Immature natural killer cell (primary cell): ENCODE data around the gene RPUSD4. TPM values are rescaled to one million over a fixed set of nuclear protein-coding genes. Genes with fewer than 3 reads are reported as not detected.
A peak's percentile ranks its signal among the peaks of the same experiment; 100 is the strongest.
"Not testable (repeated sequence)": the region's sequence is repeated elsewhere in the genome, so short reads cannot be mapped to it uniquely, and the experiment has no call there.

Source experiments
- DNase-seq, 3 donors: peaks; one replicate each; pipeline ENCODE4 v3.0.0; 2022; ENCODE audit warnings: mixed read lengths in 1 of 3
- H3K27ac Mint-ChIP-seq, 6 donors: one replicate each; pipeline ENCODE4 v1.8.0; 2020; ENCODE audit warnings: mixed read lengths in 6 of 6, mild to moderate bottlenecking in 5 of 6, inconsistent platforms in 4 of 6, moderate library complexity in 3 of 6
- H3K27me3 Mint-ChIP-seq, 3 donors: one replicate each; pipeline ENCODE4 v1.8.0; 2020 to 2021; ENCODE audit warnings: low read depth in 3 of 3, mild to moderate bottlenecking in 3 of 3, mixed read lengths in 3 of 3, moderate library complexity in 3 of 3, inconsistent platforms in 1 of 3
- H3K36me3 Mint-ChIP-seq, 3 donors: one replicate each; pipeline ENCODE4 v1.8.0; 2020; ENCODE audit warnings: mixed read lengths in 3 of 3, inconsistent platforms in 2 of 3, mild to moderate bottlenecking in 2 of 3
- H3K4me1 Mint-ChIP-seq, 2 donors: one replicate each; pipeline ENCODE4 v1.8.0; 2020; ENCODE audit warnings: inconsistent platforms in 2 of 2, mild to moderate bottlenecking in 2 of 2, mixed read lengths in 2 of 2, moderate library complexity in 1 of 2
- H3K4me3 Mint-ChIP-seq, 5 donors: one replicate each; pipeline ENCODE4 v1.8.0; 2020; ENCODE audit warnings: mild to moderate bottlenecking in 5 of 5, mixed read lengths in 5 of 5, inconsistent platforms in 3 of 5, moderate library complexity in 3 of 5
- H3K9me3 Mint-ChIP-seq, 6 donors: one replicate each; pipeline ENCODE4 v1.8.0; 2020; ENCODE audit warnings: mild to moderate bottlenecking in 6 of 6, mixed read lengths in 6 of 6, inconsistent platforms in 4 of 6, moderate library complexity in 3 of 6
- polyA plus RNA-seq, 3 donors: library from polyadenylated mRNA; unstranded; fragments of 300-500 nt; fragmentation: Illumina TruSeq; gene quantifications; one replicate each; pipeline ENCODE4 v1.2.3, GENCODE V29; 2021

RPUSD4 gene
- polyA plus RNA-seq, result 10 to 100 TPM in 2 of 3 donors, 1 to 10 TPM in 1; 4.5 to 15.0 (median 10.5) TPM

DNA sequence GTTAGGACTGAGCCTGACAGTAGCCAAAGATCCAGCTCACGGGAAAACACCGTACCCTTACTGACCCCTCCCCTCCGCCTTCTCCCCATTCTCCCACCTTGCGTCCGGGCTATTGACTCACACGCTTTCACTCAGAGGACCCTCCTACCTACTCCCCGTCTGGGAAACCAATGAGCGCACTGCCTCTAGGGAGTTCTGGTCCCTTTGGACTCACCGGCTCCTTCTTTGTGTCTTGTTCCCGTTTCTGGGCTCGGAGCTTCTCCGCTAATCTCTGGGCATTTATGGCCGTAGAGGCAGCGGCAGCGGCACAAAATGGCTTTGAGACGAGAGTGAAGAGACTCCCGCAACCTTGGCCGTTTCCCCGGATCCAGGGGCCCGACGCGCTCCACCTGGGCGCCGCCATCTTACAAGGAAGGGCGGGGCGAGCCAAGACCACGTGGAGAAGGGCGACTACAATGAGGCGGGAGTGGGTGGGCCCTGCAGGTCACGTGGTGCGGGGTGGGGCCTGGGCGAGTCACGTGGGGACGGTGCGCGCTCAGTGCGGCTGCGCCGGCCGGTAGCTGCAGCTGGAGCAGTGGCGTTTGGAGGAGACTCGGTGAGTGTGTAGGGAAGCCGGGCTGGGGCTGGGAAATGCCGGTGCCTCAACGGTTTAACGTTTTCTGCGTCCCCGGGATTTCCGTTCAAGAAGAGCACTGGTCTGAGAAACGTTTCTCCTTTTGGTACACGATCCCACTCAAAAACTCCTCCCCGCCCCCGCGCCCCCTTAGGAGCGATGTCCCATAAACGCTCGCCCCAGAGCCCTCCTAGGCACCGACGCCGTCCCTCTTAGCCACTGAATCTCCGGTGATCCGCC is at the start of gene RPUSD4, which contains the start of gene FAM118B:
TSS of gene RPUSD4 (minus strand) at position 415 of the 853 bp plus-strand sequence. CDS start at position 403, 12 bp downstream.
TSS of gene FAM118B (plus strand) at position 547 of the 853 bp plus-strand sequence. CDS start 23,220 bp downstream, outside the sequence.
- peak; percentile 97 to 99 (median 98) for DNase-seq
- Mint-ChIP-seq H3K27me3 (peaks cover 2 to 4% (median 2%) of the 10 kb centered on the region in 3 donors), H3K4me3 (peak within 1 kb of the TSS; percentile 97 to 99 (median 98)), H3K27ac (peak within 1 kb of the TSS; percentile 83 to 97 (median 94)), H3K4me1 (peaks cover 29 to 34% of the 10 kb centered on the region in 2 donors), H3K36me3 (peaks cover 3 to 15% (median 8%) of the 10 kb centered on the region in 3 donors), H3K9me3 (no peaks in the 10 kb centered on the region)

- H3K4me1 Mint-ChIP-seq, result no peaks in the 10 kb centered on the region
- no peak for DNase-seq
- no peak overlapping the region for H3K4me3 Mint-ChIP-seq
- peaks cover 8 to 9% (median 9%) of the 10 kb centered on the region in 3 donors for H3K36me3 Mint-ChIP-seq
- H3K9me3 Mint-ChIP-seq, result no peaks in the 10 kb centered on the region
- H3K27ac Mint-ChIP-seq, result peak overlapping the region in 1 of 6 donors; percentile 30
- no peaks in the 10 kb centered on the region for H3K27me3 Mint-ChIP-seq
Measured at GRCh38 chr11:126257764-126258163, 46.3 kb upstream of the RPUSD4 start.

- H3K9me3 Mint-ChIP-seq, result no peaks in the 10 kb centered on the region
- no peaks in the 10 kb centered on the region for H3K27me3 Mint-ChIP-seq
- H3K27ac Mint-ChIP-seq, result peak overlapping the region in 3 of 6 donors; percentile 0 to 46 (median 30)
- peaks cover 5 to 8% (median 6%) of the 10 kb centered on the region in 3 donors for H3K36me3 Mint-ChIP-seq
- no peak overlapping the region for H3K4me3 Mint-ChIP-seq
- DNase-seq, result no peak
- no peaks in the 10 kb centered on the region for H3K4me1 Mint-ChIP-seq
Measured at GRCh38 chr11:126257144-126257543, 45.7 kb upstream of the RPUSD4 start.

GRCh38 chr11:126256216-126256615 is 44.8 kb upstream of the RPUSD4 start:
- Mint-ChIP-seq H3K27me3 (no peaks in the 10 kb centered on the region), H3K36me3 (peaks cover 5 to 9% (median 6%) of the 10 kb centered on the region in 3 donors), H3K27ac (no peak overlapping the region), H3K4me1 (no peaks in the 10 kb centered on the region), H3K4me3 (no peak overlapping the region), H3K9me3 (no peaks in the 10 kb centered on the region)
- no peak for DNase-seq

DNA sequence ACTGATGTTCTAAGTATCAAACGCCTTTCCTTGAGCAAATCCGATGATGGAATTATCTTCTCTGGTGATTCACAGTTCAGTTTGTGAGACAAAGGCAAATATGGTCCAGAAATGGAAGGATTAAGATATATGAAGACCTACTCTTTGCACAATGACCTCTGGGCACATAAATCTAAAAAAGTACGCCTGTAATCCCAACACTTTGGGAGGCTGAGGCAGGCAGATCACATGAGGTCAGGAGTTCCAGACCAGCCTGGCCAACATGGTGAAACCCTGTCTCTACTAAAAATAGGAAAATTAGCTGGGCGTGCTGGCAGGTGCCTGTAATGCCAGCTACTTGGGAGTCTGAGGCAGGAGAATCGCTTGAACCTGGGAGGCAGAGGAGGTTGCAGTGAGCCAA is 44.1 kb upstream of the RPUSD4 start:
- H3K27me3 Mint-ChIP-seq, H3K4me3 Mint-ChIP-seq, DNase-seq, H3K9me3 Mint-ChIP-seq, H3K4me1 Mint-ChIP-seq: not testable (repeated sequence)
- Mint-ChIP-seq H3K36me3 (peaks cover 5 to 12% (median 6%) of the 10 kb centered on the region in 3 donors), H3K27ac (peak overlapping the region in 1 of 6 donors; percentile 49)

DNA sequence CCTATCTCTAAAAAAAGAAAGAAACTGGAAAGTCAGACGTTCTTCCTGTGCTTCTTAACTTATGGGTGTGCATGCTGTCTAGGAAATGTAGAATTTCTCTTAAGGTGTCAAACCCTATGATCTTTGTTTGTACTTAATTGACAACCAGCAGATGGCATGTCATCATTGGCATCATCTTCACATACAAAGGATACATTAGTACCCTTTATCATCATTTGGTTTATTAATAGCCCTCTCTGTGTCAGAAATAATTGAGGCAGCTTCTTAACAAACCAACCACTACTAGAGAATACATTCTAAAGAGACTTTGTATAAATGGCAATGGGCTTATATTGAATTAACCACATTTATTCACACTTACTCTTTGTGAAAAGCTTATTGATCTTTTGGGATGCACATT is 43.4 kb upstream of the RPUSD4 start:
- peak overlapping the region in 2 of 6 donors; percentile 19 to 21 for H3K27ac Mint-ChIP-seq
- no peak for DNase-seq
- no peaks in the 10 kb centered on the region for H3K27me3 Mint-ChIP-seq

DNA sequence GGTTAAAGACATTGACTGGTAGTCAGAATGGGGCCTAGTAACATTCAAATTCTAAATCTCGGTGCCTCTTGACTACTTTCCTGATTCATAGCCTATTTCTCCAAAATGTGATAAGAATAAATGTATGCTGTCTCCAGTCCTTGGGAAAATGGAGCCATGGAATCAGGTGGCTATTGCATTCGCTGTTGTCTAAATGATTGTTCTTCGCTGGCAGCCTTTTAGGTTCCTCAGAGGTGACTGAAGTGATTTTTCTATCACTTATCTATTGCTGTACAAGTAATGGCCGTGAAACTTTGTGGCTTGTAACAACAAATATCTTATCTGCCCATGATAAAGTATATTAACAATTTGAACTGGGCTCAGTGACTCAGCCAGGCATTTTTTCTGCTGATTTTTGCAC is 41.8 kb upstream of the RPUSD4 start:
- Mint-ChIP-seq H3K9me3 (no peaks in the 10 kb centered on the region), H3K27ac (no peak overlapping the region), H3K27me3 (no peaks in the 10 kb centered on the region), H3K4me1 (no peaks in the 10 kb centered on the region), H3K4me3 (no peak overlapping the region), H3K36me3 (peaks cover 5 to 15% (median 9%) of the 10 kb centered on the region in 3 donors)
- no peak for DNase-seq

More for the DNA sequence above, 43.4 kb upstream of the RPUSD4 start:
- Mint-ChIP-seq H3K9me3 (no peaks in the 10 kb centered on the region), H3K4me3 (no peak overlapping the region), H3K36me3 (peaks cover 5 to 15% (median 6%) of the 10 kb centered on the region in 3 donors), H3K4me1 (no peaks in the 10 kb centered on the region)

DNA sequence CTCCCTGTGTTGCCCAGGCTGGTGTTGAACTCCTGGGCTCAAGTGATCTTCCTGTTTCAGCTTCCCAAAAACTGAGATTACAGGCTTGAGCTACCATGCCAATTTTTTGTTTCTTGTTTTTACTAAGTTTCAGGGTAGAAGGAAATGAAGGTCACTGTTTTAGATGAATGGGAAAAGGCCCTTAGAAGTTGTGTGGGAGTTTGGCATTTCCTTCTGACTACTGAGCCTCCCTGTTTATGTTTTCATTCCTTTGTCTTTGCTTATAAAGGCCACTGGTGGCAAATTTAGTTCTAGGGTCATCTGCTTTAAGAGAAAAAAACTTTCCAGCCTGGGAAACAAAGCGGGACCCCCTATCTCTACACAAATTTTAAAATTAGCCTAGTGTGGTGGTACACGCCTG is 35.2 kb upstream of the RPUSD4 start:
- peaks cover 5 to 25% (median 12%) of the 10 kb centered on the region in 3 donors for H3K36me3 Mint-ChIP-seq
- H3K27ac Mint-ChIP-seq, result no peak overlapping the region

GRCh38 chr11:126233391-126233790 is 21.9 kb upstream of the RPUSD4 start:
- H3K4me3 Mint-ChIP-seq, result no peak overlapping the region

More for the DNA sequence above, 35.2 kb upstream of the RPUSD4 start:
- H3K4me3 Mint-ChIP-seq, result no peak overlapping the region
- no peaks in the 10 kb centered on the region for H3K4me1 Mint-ChIP-seq
- peaks cover 0 to 2% (median 0%) of the 10 kb centered on the region in 3 donors for H3K27me3 Mint-ChIP-seq
- no peak for DNase-seq
- H3K9me3 Mint-ChIP-seq, result no peaks in the 10 kb centered on the region

GRCh38 chr11:126232683-126233082 is 21.2 kb upstream of the RPUSD4 start:
- H3K27me3 Mint-ChIP-seq, result peaks cover 0 to 5% (median 0%) of the 10 kb centered on the region in 3 donors
- peaks cover 5 to 15% (median 7%) of the 10 kb centered on the region in 3 donors for H3K36me3 Mint-ChIP-seq
- no peaks in the 10 kb centered on the region for H3K9me3 Mint-ChIP-seq
- no peak overlapping the region for H3K27ac Mint-ChIP-seq
- H3K4me3 Mint-ChIP-seq, result no peak overlapping the region
- no peaks in the 10 kb centered on the region for H3K4me1 Mint-ChIP-seq
- no peak for DNase-seq

More at GRCh38 chr11:126233391-126233790, 21.9 kb upstream of the RPUSD4 start:
- H3K9me3 Mint-ChIP-seq, result no peaks in the 10 kb centered on the region
- H3K36me3 Mint-ChIP-seq, result peaks cover 5 to 18% (median 7%) of the 10 kb centered on the region in 3 donors
- H3K27ac Mint-ChIP-seq, result no peak overlapping the region
- no peak for DNase-seq
- no peaks in the 10 kb centered on the region for H3K4me1 Mint-ChIP-seq
- peaks cover 0 to 5% (median 0%) of the 10 kb centered on the region in 3 donors for H3K27me3 Mint-ChIP-seq

GRCh38 chr11:126231725-126232459 is 20.4 kb upstream of the RPUSD4 start:
- Mint-ChIP-seq H3K4me1 (no peaks in the 10 kb centered on the region), H3K36me3 (peaks cover 5 to 15% (median 7%) of the 10 kb centered on the region in 3 donors), H3K9me3 (no peaks in the 10 kb centered on the region), H3K27me3 (peaks cover 0 to 5% (median 0%) of the 10 kb centered on the region in 3 donors), H3K27ac (no peak overlapping the region), H3K4me3 (no peak overlapping the region)
- DNase-seq, result no peak

DNA sequence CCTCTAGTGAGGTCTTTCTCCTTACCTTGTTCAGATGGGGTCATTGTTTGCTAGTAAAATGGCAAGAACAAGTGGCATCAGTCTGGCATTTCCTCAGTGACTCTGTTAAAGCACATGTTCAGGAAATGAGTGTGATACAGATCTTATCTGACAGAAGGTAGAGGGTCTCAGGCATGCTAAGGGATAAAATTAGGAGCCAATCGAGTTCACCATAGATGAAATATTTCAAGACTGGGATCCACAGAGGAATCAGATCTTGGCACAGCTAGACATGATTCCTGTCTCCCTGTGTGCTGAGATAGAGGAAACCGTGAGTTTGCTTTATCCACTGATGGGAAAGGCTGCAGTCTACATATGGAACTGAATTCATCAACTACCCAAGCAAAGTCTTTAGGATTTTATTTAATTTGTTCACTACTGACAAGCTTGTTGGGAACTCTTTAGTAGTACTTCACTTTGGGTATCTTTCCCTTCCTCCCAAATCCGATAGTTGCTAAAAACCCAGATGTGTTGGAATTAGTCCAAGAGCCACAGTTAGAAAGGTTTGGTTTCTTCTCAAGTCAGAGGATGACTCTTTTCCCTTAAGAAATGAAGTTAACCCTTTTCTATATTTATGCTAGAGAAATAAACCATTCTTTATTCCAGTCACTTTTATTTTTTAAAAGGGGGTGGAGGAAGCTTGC is 18.5 kb upstream of the RPUSD4 start:
- no peak for DNase-seq
- H3K9me3 Mint-ChIP-seq, result no peaks in the 10 kb centered on the region
- H3K27ac Mint-ChIP-seq, result no peak overlapping the region

More for the DNA sequence above, 18.5 kb upstream of the RPUSD4 start:
- peaks cover 0 to 3% (median 0%) of the 10 kb centered on the region in 3 donors for H3K27me3 Mint-ChIP-seq
- H3K36me3 Mint-ChIP-seq, result peaks cover 0 to 3% (median 0%) of the 10 kb centered on the region in 3 donors
- no peak overlapping the region for H3K4me3 Mint-ChIP-seq
- H3K4me1 Mint-ChIP-seq, result no peaks in the 10 kb centered on the region
